HEK293T (cell line): ENCODE data around the gene CPT1A.

Experiments
- CTCF ChIA-PET: fragments of 350-600 bp; formaldehyde crosslinking; extraction: SDS; loops from one replicate; lab custom pipeline; 2021; ENCODE audit warnings: antibody characterized with exemption, inconsistent platforms; lab: Yijun Ruan, JAX
- POLR2A ChIA-PET: fragments of 350-600 bp; formaldehyde crosslinking; extraction: SDS; loops from one replicate; lab custom pipeline; 2020; ENCODE audit warnings: antibody characterized with exemption, inconsistent platforms; lab: Yijun Ruan, JAX
- DNase-seq: peaks from one replicate; pipeline ENCODE4 v3.0.0; 2012; ENCODE audit warnings: mixed read lengths; ENCODE audit errors: extremely low spot score
- ARNT ChIP-seq: fragments of 450-650 bp; IDR thresholded peaks from 2 replicates; pipeline ENCODE4 v1.6.1; 2017; ENCODE audit warnings: mild to moderate bottlenecking
- BHLHE40 ChIP-seq: fragments of 450-650 bp; IDR thresholded peaks from 2 replicates; pipeline ENCODE4 v1.6.1; 2016; ENCODE audit warnings: mild to moderate bottlenecking, moderate library complexity, borderline replicate concordance
- CTBP1 ChIP-seq: fragments of 450-650 bp; IDR thresholded peaks from 2 replicates; pipeline ENCODE4 v1.6.1; 2016; ENCODE audit warnings: borderline replicate concordance
- ELF4 ChIP-seq: fragments of 450-650 bp; IDR thresholded peaks from 2 replicates; pipeline ENCODE4 v1.6.1; 2017; ENCODE audit warnings: antibody characterized with exemption
- FOXA1 ChIP-seq: fragments of 450-650 bp; IDR thresholded peaks from 2 replicates; pipeline ENCODE4 v1.6.1; 2016; ENCODE audit warnings: mild to moderate bottlenecking
- FOXK2 ChIP-seq: fragments of 450-650 bp; IDR thresholded peaks from 2 replicates; pipeline ENCODE4 v1.6.1; 2016; ENCODE audit warnings: mild to moderate bottlenecking
- FOXM1 ChIP-seq: fragments of 450-650 bp; IDR thresholded peaks from 2 replicates; pipeline ENCODE4 v1.6.1; 2017; ENCODE audit warnings: mild to moderate bottlenecking, borderline replicate concordance
- HDGF ChIP-seq: fragments of 450-650 bp; IDR thresholded peaks from 2 replicates; pipeline ENCODE4 v1.6.1; 2017; ENCODE audit warnings: antibody characterized with exemption, borderline replicate concordance
- L3MBTL2 ChIP-seq: fragments of 450-650 bp; conservative IDR thresholded peaks from 2 replicates; pipeline ENCODE4 v1.6.1; 2016; ENCODE audit warnings: mild to moderate bottlenecking
- LEF1 ChIP-seq: fragments of 450-650 bp; IDR thresholded peaks from 2 replicates; pipeline ENCODE4 v1.6.1; 2017; ENCODE audit warnings: mild to moderate bottlenecking, borderline replicate concordance
- NFRKB ChIP-seq: fragments of 450-650 bp; IDR thresholded peaks from 2 replicates; pipeline ENCODE4 v1.6.1; 2016; ENCODE audit warnings: mild to moderate bottlenecking, moderate library complexity
- SP1 ChIP-seq: fragments of 450-650 bp; IDR thresholded peaks from 2 replicates; pipeline ENCODE4 v1.6.1; 2017
- SUZ12 ChIP-seq: fragments of 450-650 bp; IDR thresholded peaks from 2 replicates; pipeline ENCODE4 v1.6.1; 2016; ENCODE audit warnings: mild to moderate bottlenecking
- TARDBP ChIP-seq: fragments of 450-650 bp; IDR thresholded peaks from 2 replicates; pipeline ENCODE4 v1.6.1; 2016
- ZNF384 ChIP-seq: fragments of 450-650 bp; IDR thresholded peaks from 2 replicates; pipeline ENCODE4 v1.6.1; 2016
- TF ChIP-seq, protein P1 (sequence below): fragments of 450-650 bp; IDR thresholded peaks from 2 replicates; pipeline ENCODE4 v1.6.1; 2016

CPT1A gene

DNA sequence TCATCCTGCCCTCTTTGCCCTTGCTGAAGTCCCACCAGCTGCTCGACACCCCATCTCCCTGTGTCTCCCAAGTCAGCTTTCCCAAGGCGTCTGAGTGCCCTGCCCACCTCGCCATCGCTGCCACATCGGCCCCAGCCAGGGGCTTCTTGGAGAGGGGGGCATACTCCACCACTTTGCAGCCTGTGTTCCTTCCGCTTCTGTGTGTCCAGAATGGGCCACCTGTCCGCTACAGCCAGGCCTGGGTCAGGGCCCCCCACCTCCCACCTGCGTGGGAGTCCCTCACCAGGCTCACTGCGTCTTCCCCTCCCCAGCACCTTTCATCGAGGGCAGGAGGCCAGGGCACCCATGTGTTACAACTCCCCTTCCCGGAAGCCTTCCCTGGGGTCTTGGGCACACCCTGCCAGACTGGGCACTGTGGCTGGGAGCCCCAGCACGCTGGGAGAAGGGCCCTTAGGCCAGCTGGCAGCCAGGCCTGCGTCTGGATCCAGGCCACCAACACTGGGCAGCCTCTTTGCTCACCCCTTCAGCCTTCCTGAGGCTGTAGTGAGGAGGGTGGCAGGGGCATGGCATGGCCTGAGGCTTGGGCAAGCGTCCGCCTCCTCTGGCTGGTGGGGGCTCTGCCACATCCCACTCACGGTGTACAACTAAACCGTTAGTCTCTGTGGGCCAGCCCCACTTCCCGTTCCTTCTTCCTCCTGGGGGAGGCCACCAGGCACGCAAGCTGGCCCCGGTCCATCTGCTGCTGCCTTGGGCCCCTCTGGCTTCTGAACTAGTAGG lies 13.4 kb downstream of the CPT1A start:
- no peak for DNase-seq
- CTCF ChIA-PET, result no interaction called here
- no peak for TF ChIP-seq L3MBTL2
- no peak for TF ChIP-seq FOXK2
- no peak for TF ChIP-seq SP1
- TF ChIP-seq, protein P1, sequence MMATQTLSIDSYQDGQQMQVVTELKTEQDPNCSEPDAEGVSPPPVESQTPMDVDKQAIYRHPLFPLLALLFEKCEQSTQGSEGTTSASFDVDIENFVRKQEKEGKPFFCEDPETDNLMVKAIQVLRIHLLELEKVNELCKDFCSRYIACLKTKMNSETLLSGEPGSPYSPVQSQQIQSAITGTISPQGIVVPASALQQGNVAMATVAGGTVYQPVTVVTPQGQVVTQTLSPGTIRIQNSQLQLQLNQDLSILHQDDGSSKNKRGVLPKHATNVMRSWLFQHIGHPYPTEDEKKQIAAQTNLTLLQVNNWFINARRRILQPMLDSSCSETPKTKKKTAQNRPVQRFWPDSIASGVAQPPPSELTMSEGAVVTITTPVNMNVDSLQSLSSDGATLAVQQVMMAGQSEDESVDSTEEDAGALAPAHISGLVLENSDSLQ, result no peak
- no peak for TF ChIP-seq CTBP1
- TF ChIP-seq FOXM1, result no peak
- TF ChIP-seq TARDBP, result no peak
- TF ChIP-seq NFRKB, result no peak
- TF ChIP-seq LEF1, result no peak
- no peak for TF ChIP-seq ELF4
- TF ChIP-seq HDGF, result no peak
- no peak for TF ChIP-seq FOXA1
- POLR2A ChIA-PET, result no interaction called here

DNA sequence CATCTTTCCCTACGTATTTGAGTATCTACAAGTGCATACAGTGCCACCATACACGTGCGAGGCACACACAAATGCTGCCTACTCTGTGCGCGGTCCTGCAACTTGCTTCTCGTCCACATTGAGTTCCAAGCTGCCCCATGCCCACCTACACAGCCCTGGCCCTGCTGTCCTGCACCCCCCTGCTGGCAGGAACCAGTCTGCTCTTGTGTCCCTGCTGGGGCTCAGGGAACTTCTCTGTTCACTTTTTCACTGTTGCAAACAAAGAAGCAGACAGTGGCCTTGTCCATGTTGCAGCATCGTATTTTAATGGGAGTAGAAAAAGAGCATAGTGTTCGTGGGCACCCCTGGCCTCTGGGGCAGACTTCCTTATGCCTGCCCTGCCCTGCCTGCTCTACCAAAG lies 14.0 kb downstream of the CPT1A start:
- POLR2A ChIA-PET, result no interaction called here
- CTCF ChIA-PET, result no interaction called here
- no peak for DNase-seq
- TF ChIP-seq FOXM1 (no peak), ELF4 (no peak), HDGF (no peak), SUZ12 (no peak), ARNT (no peak), SP1 (no peak), TARDBP (no peak), L3MBTL2 (no peak), LEF1 (no peak), FOXK2 (no peak), CTBP1 (no peak), FOXA1 (no peak)
- TF ChIP-seq, protein P1, result no peak

DNA sequence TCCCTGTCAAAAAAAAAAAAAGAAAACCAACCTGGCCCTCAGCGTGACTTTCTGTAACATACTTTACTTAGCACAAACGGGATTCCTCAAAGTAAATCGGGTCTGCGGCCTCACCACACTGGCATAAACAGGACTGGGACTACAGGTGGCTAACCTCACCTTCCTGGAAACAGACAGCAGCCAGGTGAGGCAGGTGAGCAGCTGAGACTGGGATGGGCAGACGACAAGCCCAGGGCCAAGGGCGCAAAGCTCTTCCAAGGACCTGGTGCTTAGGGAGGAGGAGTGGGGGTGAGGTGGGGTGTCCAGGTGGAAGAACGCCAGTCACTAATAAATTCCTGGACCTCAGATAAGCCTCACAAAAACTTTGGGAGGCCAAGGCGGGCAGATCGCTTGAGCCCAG lies 15.0 kb downstream of the CPT1A start:
- CTCF ChIA-PET, result no interaction called here
- TF ChIP-seq SUZ12, result no peak
- TF ChIP-seq LEF1, result no peak
- no peak for TF ChIP-seq FOXA1
- TF ChIP-seq NFRKB, result no peak
- no peak for TF ChIP-seq ZNF384
- no peak for TF ChIP-seq TARDBP
- no peak for TF ChIP-seq L3MBTL2
- no peak for DNase-seq
- POLR2A ChIA-PET, result no interaction called here

DNA sequence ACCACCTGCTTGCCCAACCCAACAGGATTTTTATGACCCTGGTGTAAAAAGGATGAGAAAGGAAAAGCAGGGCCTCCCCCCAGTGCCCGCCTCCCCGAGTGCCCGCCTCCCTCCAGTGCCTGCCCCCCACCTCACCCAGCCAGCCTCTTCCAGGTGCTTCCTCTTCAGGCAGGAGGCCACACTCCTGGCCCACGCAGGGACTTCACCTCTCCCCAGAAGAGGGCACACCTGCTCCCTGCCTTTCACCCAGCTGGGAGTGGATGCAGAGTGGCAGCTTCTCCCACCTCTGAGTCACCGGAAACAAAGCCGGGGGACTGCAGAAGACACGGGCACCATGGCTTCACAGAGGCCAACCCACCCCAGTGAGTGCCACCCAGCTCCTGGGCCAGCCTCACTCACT lies 16.1 kb downstream of the CPT1A start:
- DNase-seq, result no peak
- POLR2A ChIA-PET, result no interaction called here
- TF ChIP-seq SUZ12, result no peak
- no peak for TF ChIP-seq ARNT
- TF ChIP-seq BHLHE40, result no peak
- no peak for TF ChIP-seq TARDBP
- TF ChIP-seq, protein P1, result no peak
- TF ChIP-seq L3MBTL2, result no peak
- TF ChIP-seq ELF4, result no peak
- no peak for TF ChIP-seq LEF1
- TF ChIP-seq ZNF384, result no peak
- TF ChIP-seq FOXM1, result no peak
- no peak for TF ChIP-seq SP1
- TF ChIP-seq HDGF, result no peak
- no peak for TF ChIP-seq NFRKB
- TF ChIP-seq FOXK2, result no peak
- no peak for TF ChIP-seq CTBP1
- TF ChIP-seq FOXA1, result no peak
- CTCF ChIA-PET, result no interaction called here

DNA sequence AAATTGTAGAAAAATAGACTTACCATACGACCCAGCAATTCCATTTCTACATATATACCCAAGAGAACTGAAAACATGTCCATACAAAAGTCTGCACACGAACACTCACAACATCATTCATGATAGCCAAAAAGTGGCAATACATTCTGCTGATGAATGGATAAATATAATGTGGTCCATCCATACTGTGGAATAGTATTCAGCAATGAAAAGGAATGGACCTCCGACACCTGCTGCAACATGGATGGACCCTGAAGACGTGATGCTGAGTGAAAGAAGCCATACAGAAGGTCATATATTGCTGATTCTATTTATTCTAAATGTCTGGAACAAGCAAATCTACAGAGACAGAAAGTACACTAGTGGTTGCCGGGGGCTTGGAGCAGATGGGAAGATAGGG lies 19.2 kb downstream of the CPT1A start:
- CTCF ChIA-PET, result no interaction called here
- DNase-seq, result no peak
- POLR2A ChIA-PET, result no interaction called here
- no peak for TF ChIP-seq ELF4
- no peak for TF ChIP-seq L3MBTL2
- no peak for TF ChIP-seq CTBP1
- TF ChIP-seq TARDBP, result no peak
- TF ChIP-seq ARNT, result no peak
- TF ChIP-seq, protein P1, result no peak
- TF ChIP-seq BHLHE40, result no peak
- no peak for TF ChIP-seq SUZ12
- no peak for TF ChIP-seq LEF1
- TF ChIP-seq FOXA1, result no peak
- no peak for TF ChIP-seq FOXK2
- no peak for TF ChIP-seq SP1
- no peak for TF ChIP-seq NFRKB
- TF ChIP-seq HDGF, result no peak
- no peak for TF ChIP-seq FOXM1
- TF ChIP-seq ZNF384, result no peak
